DOHH2 (cell line): ENCODE measurements around the gene BNIPL.

Experiments
- H3F3A ChIP-seq: fragments of 200-600 bp; sonication (generic), shearing (Covaris generic); 2 replicates; pipeline ENCODE4 v1.6.0; 2016; ENCODE audit warnings: antibody characterized with exemption, mild to moderate bottlenecking; ENCODE audit not compliant: control insufficient read depth, insufficient read depth
- H3K27ac ChIP-seq: fragments of 200-600 bp; sonication (generic); 2 replicates; pipeline ENCODE4 v1.5.1; 2014; ENCODE audit warnings: low read depth, mild to moderate bottlenecking, low read length, moderate library complexity
- H3K27me3 ChIP-seq: fragments of 200-600 bp; sonication (generic); 2 replicates; pipeline ENCODE4 v1.6.1; 2014; ENCODE audit warnings: mild to moderate bottlenecking, low read length, mixed read lengths; ENCODE audit not compliant: control insufficient read depth
- H3K36me3 ChIP-seq: fragments of 200-600 bp; sonication (generic); 2 replicates; pipeline ENCODE4 v1.6.1; 2014; ENCODE audit warnings: mild to moderate bottlenecking, low read length, moderate library complexity, mixed read lengths; ENCODE audit not compliant: control insufficient read depth
- H3K4me1 ChIP-seq: fragments of 200-600 bp; sonication (generic); 2 replicates; pipeline ENCODE4 v1.6.1; 2014; ENCODE audit warnings: mild to moderate bottlenecking, low read length, mixed read lengths; ENCODE audit not compliant: control insufficient read depth
- H3K4me2 ChIP-seq: fragments of 200-600 bp; sonication (generic); 2 replicates; pipeline ENCODE4 v1.6.0; 2014; ENCODE audit warnings: mild to moderate bottlenecking, low read length, moderate library complexity
- H3K4me3 ChIP-seq: fragments of 200-600 bp; sonication (generic); 2 replicates; pipeline ENCODE4 v1.5.1; 2014; ENCODE audit warnings: mild to moderate bottlenecking, low read length, mixed read lengths
- H3K79me2 ChIP-seq: fragments of 200-600 bp; sonication (generic); 2 replicates; pipeline ENCODE4 v1.6.1; 2014; ENCODE audit warnings: mild to moderate bottlenecking, low read length, mixed read lengths; ENCODE audit not compliant: control insufficient read depth
- H3K9me2 ChIP-seq: fragments of 200-600 bp; sonication (generic); replicated peaks from 2 replicates; pipeline ENCODE4 v1.6.1; 2014; ENCODE audit warnings: mild to moderate bottlenecking, low read length, mixed read lengths; ENCODE audit not compliant: control insufficient read depth
- H3K9me3 ChIP-seq: fragments of 200-600 bp; sonication (generic); 2 replicates; pipeline ENCODE4 v1.6.1; 2014; ENCODE audit warnings: antibody characterized with exemption, low read length, mixed read lengths; ENCODE audit not compliant: control insufficient read depth, insufficient read depth
- H4K20me1 ChIP-seq: fragments of 200-600 bp; sonication (generic); 2 replicates; pipeline ENCODE4 v1.6.0; 2014; ENCODE audit warnings: low read depth, mild to moderate bottlenecking, antibody characterized with exemption, low read length, moderate library complexity; ENCODE audit not compliant: control insufficient read depth, insufficient read depth
- CTCF ChIP-seq: fragments of 200-600 bp; sonication (generic); IDR thresholded peaks from one replicate; pipeline ENCODE4 v1.5.1; 2014; ENCODE audit warnings: antibody characterized with exemption, mild to moderate bottlenecking, low read depth, low read length; ENCODE audit not compliant: poor library complexity, severe bottlenecking
- EZH2phosphoT487 ChIP-seq: fragments of 200-600 bp; sonication (generic); IDR thresholded peaks from 2 replicates; pipeline ENCODE4 v1.6.1; 2017; ENCODE audit warnings: borderline replicate concordance, mild to moderate bottlenecking, antibody characterized with exemption, low read length, moderate library complexity, mixed read lengths

Gene BNIPL

DNA sequence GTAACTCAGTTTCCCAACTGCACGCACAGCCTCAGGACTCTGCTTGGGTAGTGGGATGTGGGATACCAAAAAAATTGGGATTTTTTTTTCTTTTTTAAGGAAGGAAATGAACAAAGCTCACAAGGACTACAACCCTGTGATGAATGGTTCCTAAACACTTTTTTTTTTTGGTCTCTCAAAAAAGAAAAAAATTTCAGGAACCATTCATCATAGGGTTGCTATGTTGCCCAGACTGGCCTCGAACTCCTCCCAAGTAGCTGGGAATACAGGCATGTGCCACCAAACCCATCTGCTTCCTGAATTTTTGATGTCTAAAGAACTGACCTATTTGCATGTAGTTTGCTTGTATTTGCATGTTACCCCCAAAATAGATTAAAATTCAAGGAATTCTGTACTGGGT is 36.5 kb upstream of the BNIPL start:
- no peak overlapping the region for H3K4me3 ChIP-seq
- H3K36me3 ChIP-seq: no peaks in the 10 kb centered on the region
- H3K9me3 ChIP-seq: no peaks in the 10 kb centered on the region
- H3K27ac ChIP-seq: no peak overlapping the region
- no peaks in the 10 kb centered on the region for H4K20me1 ChIP-seq
- H3K4me2 ChIP-seq: no peak overlapping the region
- H3K4me1 ChIP-seq: peaks cover 21% of the 10 kb centered on the region
- no peaks in the 10 kb centered on the region for H3K27me3 ChIP-seq
- H3F3A ChIP-seq: no peaks in the 10 kb centered on the region
- TF ChIP-seq CTCF: no peak
- no peak for TF ChIP-seq EZH2phosphoT487
- H3K79me2 ChIP-seq: no peaks in the 10 kb centered on the region
- H3K9me2 ChIP-seq: no peaks in the 10 kb centered on the region

GRCh38 chr1:151000408-151000807 is 36.0 kb upstream of the BNIPL start:
- H3K36me3 ChIP-seq: no peaks in the 10 kb centered on the region
- H3K9me3 ChIP-seq: no peaks in the 10 kb centered on the region
- no peaks in the 10 kb centered on the region for H3F3A ChIP-seq
- no peaks in the 10 kb centered on the region for H4K20me1 ChIP-seq
- H3K27me3 ChIP-seq: no peaks in the 10 kb centered on the region
- H3K4me3 ChIP-seq: no peak overlapping the region
- H3K79me2 ChIP-seq: no peaks in the 10 kb centered on the region
- no peak overlapping the region for H3K4me2 ChIP-seq
- H3K9me2 ChIP-seq: no peaks in the 10 kb centered on the region
- TF ChIP-seq EZH2phosphoT487: no peak
- H3K4me1 ChIP-seq: peaks cover 23% of the 10 kb centered on the region
- no peak overlapping the region for H3K27ac ChIP-seq

DNA sequence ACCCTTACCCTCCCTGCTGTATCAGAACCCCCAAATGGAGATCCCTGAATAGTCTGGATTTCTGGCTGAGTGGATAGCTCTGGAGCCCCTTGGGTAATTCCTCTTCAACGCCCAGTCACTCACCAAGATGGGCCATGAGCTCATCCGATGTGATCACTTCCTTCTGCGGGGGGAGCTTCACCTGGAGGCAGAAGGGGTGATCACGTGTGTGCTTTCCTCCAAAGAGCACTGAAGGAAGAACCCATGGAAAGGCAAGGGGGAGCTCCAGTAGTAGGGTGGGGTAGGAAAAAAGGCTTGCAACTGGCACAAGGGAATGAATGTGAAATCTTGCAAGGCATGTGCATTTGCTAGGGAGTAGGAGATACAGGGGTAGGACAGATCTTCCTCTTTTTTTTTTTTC is 34.8 kb upstream of the BNIPL start:
- no peak overlapping the region for H3K4me2 ChIP-seq
- no peaks in the 10 kb centered on the region for H3K9me2 ChIP-seq
- no peaks in the 10 kb centered on the region for H3F3A ChIP-seq
- H3K79me2 ChIP-seq: no peaks in the 10 kb centered on the region
- H3K36me3 ChIP-seq: no peaks in the 10 kb centered on the region
- no peaks in the 10 kb centered on the region for H3K27me3 ChIP-seq
- H3K9me3 ChIP-seq: no peaks in the 10 kb centered on the region
- H3K27ac ChIP-seq: no peak overlapping the region
- no peak overlapping the region for H3K4me3 ChIP-seq
- peaks cover 35% of the 10 kb centered on the region for H3K4me1 ChIP-seq
- TF ChIP-seq EZH2phosphoT487 (no peak), CTCF (no peak)
- H4K20me1 ChIP-seq: no peaks in the 10 kb centered on the region

DNA sequence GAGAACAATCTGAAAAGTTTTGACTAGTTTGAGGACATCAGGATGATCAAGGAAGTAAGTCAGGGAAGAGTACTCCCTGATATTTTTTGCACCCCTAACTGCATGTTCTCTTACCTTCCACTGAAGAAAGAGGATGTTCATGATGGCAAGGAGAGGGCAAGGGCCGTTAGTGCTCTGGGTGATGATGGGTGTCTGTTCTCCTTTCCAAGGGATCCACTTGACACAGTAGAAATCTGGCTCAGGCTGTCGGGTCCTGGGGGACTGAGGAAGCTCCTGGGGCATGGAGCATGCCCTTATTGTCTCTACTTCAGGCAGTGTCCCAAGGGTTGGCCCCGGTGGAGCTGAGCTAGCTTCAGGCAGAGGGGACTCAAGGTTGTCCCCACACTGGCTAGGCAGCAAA is 34.3 kb upstream of the BNIPL start:
- TF ChIP-seq CTCF: no peak
- TF ChIP-seq EZH2phosphoT487: no peak
- Histone ChIP-seq H3K9me3 (no peaks in the 10 kb centered on the region), H3K4me3 (no peak overlapping the region), H3F3A (no peaks in the 10 kb centered on the region), H3K79me2 (no peaks in the 10 kb centered on the region), H3K27ac (no peak overlapping the region), H3K9me2 (no peaks in the 10 kb centered on the region), H3K36me3 (no peaks in the 10 kb centered on the region), H4K20me1 (no peaks in the 10 kb centered on the region), H3K4me2 (no peak overlapping the region), H3K27me3 (no peaks in the 10 kb centered on the region), H3K4me1 (peaks cover 40% of the 10 kb centered on the region)
